Measurements from ENCODE around the gene NUDT13.

DNA sequence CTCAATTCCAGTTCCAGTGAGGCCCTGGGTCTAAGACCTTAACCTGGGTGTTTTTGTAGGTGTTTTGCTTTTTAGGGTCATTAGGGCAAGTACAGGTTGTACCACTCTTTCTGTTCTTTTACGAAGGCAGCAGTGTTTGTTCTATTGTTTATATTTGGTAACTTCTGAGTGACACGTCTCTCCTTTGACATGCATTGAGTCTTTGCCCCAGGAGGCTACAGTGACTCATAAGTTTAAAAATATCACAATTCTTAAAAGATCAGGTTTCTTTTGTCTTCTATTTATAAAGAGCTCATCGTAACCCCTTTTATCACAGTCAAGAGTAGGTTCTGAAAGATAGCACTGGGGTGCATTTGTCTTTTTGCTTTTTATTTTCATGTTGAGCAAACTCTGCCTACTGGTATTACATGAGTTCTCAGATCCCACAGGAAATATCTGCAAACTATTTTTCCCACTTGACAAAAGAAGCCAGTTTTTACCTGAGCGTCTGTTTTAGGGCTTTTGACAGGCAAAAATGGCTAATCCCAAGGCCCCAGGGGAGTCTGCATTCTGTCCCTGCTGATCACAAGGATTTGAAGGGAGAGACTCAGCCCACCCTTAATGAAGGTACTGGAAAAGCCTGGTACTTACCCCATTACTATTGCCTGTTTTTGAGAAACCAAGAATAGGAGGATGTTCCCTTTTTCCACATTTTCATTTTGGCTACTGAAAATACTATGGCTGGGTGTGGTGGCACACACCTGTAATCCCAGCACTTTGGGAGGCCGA lies 7.9 kb downstream of the NUDT13 start:
- TF ChIP-seq, protein P1, sequence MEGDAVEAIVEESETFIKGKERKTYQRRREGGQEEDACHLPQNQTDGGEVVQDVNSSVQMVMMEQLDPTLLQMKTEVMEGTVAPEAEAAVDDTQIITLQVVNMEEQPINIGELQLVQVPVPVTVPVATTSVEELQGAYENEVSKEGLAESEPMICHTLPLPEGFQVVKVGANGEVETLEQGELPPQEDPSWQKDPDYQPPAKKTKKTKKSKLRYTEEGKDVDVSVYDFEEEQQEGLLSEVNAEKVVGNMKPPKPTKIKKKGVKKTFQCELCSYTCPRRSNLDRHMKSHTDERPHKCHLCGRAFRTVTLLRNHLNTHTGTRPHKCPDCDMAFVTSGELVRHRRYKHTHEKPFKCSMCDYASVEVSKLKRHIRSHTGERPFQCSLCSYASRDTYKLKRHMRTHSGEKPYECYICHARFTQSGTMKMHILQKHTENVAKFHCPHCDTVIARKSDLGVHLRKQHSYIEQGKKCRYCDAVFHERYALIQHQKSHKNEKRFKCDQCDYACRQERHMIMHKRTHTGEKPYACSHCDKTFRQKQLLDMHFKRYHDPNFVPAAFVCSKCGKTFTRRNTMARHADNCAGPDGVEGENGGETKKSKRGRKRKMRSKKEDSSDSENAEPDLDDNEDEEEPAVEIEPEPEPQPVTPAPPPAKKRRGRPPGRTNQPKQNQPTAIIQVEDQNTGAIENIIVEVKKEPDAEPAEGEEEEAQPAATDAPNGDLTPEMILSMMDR (IDR thresholded peaks at IDR 0.05), result no peak
- TF ChIP-seq POLR2AphosphoS5 (IDR thresholded peaks at IDR 0.05), result no peak

All from gastroesophageal sphincter (tissue), 3 donors.